DMS114 treated with DMSO at 0.1 percent for 48 hours (cell line): ENCODE results near the gene SP2.

Experiments
- DNase-seq: peaks from one replicate; lab custom pipeline; 2025; ENCODE audit not compliant: unreplicated experiment; lab: John Stamatoyannopoulos, UW

Gene SP2

GRCh38 chr17:47948706-47949196, 52.7 kb downstream of the SP2 start:
- DNase-seq, result no peak

GRCh38 chr17:47949197-47949759, 53.2 kb downstream of the SP2 start:
- DNase-seq, result peak; percentile 71

GRCh38 chr17:47949946-47950345, 53.9 kb downstream of the SP2 start:
- DNase-seq, result no peak

DNA sequence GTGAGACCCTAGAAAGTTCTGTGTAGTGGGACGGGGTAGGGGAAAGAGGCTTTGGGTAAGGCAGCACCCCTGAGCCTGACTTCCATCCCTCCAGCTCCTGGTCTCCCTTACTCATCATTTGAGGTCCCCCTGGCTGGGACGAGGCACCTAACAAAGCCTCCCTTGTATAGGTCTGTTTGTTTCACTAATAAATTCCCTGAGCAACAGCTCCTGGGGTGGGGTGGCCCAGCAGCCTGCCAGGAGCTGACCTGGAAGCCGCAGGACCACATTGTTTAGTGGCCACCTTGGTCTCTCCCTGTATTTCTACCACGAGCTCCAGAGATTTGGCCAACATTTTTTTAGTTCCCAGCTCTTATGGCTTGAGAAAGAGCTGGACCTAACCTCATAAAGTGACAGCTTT, 54.4 kb downstream of the SP2 start:
- DNase-seq, result no peak

DNA sequence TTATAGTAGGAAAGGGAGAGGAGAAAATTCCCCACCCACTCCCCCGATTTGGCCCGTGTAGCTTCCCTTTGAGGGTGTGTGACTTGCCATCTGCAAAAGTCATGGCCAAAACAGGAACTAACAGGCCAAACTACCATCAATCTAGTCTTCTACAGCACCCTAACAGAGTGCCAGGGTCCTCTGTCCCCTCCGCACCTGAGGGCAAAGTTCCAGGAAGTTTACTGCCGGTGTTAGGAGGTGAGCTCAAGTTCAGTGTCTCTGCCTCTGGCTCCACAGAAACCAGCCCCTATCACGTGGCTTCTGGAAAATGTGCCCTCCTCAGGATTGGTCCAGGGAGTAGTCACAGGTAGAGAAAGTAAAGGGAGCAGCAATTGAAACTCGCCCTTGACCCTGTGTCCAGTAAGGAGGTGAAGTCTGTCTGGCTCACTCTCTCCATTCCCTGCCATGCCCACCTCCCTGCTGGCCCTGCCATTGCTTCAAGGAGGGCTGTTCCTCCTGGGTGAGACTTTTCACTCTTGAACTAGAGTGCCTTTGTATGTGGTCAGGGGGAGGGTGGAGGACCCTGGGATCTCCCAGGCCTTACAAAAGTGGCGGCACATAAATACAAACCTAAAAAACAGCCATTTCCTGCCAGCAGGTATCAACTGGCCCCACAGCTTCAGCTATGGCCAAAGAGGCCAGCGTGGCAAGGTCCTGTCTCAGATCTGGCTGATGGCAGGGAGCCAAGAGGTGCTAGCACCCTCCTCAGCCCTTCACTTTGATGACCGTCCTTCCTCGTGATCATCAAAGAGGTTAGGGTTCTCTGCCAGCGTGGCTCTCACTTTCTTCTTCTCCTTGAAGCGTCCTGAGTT, 56.4 kb downstream of the SP2 start:
- no peak for DNase-seq

- no peak for DNase-seq
These were observed 57.9 kb downstream of the SP2 start for GRCh38 chr17:47953909-47954308.

- DNase-seq, result no peak
These were observed 59.7 kb downstream of the SP2 start for GRCh38 chr17:47955497-47956461.

GRCh38 chr17:47956791-47957590, 61.0 kb downstream of the SP2 start:
- no peak for DNase-seq

- DNase-seq, result no peak
These were observed 61.8 kb downstream of the SP2 start, which contains the start of gene PRR15L for GRCh38 chr17:47957591-47958490. Gene PRR15L (minus strand): TSS chr17:47957883. CDS start chr17:47953234, 4,649 bp downstream.

DNA sequence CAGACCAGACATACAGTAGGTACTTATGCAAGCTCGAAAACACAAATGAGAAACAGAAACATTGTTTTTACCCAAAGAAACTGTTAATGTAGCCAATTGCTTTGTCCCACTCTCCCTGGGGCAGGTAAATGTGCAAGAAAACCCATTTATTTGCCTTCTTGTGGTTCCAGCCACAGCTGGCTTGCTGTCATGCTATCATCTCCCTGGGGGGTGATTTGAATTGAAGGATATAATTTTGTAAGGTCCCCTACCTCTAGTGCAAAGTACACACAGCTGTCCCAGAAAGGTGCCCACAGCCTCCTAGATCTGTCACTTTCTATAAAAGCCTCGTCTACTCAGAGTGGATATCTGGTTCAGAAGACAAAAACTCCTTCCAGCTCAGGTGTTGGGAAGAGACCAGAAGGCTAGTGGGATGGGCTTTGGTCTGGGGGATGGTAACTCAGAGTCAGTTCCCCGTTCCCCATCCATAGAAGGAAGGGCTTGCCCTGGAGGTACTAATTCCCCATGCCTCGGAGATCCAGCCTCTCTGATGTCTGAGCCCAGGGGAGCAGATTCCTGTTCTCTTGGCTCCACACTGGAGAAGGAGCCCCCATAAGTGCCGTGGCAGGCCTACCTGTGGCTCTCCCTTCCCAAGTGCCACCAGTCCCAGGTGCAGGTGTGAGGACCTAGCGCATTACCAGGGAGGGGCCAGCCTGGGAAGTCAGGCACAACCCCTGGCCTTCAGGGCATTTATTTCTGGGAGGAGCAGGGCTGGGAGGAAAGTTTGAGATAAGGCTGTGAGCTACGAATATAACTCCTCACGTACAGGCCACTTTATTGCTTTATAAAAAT, 64.0 kb downstream of the SP2 start:
- DNase-seq, result no peak

- DNase-seq, result no peak
These were observed 65.4 kb downstream of the SP2 start for GRCh38 chr17:47961406-47961805.

GRCh38 chr17:47962901-47963300, 66.9 kb downstream of the SP2 start:
- DNase-seq, result no peak

DNA sequence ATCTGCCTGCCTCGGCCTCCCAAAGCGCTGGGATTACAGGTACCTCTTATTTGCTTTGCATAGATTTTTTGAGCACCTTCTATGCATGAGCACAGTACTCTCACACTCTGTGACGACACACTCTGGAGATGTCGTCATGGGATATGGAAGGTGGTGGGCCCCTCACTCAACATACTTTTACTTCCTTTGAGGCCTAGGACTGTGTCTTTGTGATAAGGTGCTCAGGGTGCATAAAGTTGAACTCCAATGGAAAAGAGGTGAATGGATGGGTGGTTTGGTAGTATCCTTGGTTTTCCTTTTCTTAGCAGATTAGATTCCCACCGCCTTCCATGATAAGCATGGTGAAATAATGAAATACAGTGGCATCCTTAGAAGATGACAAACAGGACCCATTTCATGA, 68.8 kb downstream of the SP2 start:
- no peak for DNase-seq

DNA sequence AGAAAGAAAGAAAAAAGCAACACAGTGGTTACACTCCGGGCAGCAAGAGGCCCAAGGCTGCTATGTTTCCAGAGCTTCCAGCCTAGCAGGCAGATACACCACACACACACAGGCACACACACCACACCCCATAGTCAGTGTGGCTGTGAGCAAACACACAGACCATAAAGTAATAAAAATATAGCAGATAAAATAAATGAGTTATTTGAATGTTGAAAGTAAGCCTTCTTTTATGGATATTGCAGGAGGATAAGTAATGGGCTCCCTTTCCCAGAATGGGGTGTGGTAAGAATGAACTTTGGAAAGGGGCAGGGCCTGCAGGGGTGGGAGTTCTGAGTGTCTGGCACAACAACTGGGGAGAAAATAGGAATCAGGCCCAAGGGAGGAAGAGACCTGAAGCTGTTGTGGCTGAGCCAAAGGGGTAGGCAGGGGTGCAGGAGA, 70.1 kb downstream of the SP2 start:
- DNase-seq, result no peak

- DNase-seq, result no peak
These were observed 71.7 kb downstream of the SP2 start for GRCh38 chr17:47967607-47968252.

DNA sequence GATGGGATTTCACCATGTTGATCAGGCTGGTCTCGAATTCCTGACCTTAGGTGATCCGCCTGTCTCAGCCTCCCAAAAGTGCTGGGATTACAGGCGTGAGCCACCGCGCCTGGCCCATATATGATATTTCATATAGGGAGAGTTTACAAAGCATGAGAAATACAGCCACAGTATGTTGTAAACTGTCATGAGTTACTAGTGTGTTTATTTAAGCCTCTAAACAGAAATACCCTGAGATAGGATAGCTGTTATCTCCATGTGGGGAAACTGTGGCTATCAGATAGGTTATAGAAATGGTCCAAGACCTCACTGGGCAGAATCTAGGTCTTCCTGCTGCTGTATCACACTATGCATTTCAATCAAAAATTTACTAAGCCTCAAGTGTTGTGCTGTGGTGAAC, 72.8 kb downstream of the SP2 start:
- no peak for DNase-seq

GRCh38 chr17:47969930-47970724, 74.1 kb downstream of the SP2 start:
- DNase-seq, result no peak
